Measurements from ENCODE around the gene NOP56. TPM values are rescaled to one million over a fixed set of nuclear protein-coding genes. Genes with fewer than 3 reads are reported as not detected.

NOP56 gene
- total and polyA plus RNA-seq, 12 donors, result 37.1 to 77.1 (median 50.8) TPM

DNA sequence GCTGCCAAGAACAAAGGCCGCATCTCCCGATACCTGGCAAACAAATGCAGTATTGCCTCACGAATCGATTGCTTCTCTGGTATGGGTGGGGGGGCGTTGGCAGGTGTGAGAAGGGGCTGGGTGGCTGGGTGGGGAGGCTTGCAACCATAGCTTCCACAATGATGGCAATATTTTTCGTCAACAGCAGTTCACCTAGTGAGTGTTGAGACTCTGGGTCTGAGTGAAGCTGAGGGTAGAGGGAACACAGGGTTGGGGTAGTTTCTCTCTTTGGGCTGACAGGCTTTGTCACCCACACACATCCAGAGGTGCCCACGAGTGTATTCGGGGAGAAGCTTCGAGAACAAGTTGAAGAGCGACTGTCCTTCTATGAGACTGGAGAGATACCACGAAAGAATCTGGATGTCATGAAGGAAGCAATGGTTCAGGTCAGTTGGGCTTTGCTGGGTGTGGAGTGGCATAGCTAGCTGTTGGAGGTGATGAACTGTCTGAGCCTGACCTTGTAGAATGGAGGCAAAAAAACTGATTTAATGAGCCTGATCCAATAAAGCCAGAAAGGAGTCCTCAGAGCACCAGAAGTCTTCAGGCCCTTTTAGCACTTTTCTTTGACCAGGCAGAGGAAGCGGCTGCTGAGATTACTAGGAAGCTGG lies 4.2 kb downstream of the NOP56 start:
- Histone ChIP-seq H3K4me3 (no peak overlapping the region), H3K4me1 (peaks cover 3 to 21% (median 19%) of the 10 kb centered on the region in 9 donors), H3K27me3 (no peaks in the 10 kb centered on the region), H3K9me3 (no peaks in the 10 kb centered on the region), H3K36me3 (peaks cover 12 to 81% (median 70%) of the 10 kb centered on the region in 9 donors), H3K27ac (no peak overlapping the region)
- DNase-seq (no peak), ATAC-seq (no peak)
- TF ChIP-seq, protein P1, sequence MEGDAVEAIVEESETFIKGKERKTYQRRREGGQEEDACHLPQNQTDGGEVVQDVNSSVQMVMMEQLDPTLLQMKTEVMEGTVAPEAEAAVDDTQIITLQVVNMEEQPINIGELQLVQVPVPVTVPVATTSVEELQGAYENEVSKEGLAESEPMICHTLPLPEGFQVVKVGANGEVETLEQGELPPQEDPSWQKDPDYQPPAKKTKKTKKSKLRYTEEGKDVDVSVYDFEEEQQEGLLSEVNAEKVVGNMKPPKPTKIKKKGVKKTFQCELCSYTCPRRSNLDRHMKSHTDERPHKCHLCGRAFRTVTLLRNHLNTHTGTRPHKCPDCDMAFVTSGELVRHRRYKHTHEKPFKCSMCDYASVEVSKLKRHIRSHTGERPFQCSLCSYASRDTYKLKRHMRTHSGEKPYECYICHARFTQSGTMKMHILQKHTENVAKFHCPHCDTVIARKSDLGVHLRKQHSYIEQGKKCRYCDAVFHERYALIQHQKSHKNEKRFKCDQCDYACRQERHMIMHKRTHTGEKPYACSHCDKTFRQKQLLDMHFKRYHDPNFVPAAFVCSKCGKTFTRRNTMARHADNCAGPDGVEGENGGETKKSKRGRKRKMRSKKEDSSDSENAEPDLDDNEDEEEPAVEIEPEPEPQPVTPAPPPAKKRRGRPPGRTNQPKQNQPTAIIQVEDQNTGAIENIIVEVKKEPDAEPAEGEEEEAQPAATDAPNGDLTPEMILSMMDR (IDR thresholded peaks at IDR 0.05), result no peak
- intact Hi-C loops (cut with DNase I), result no loop called here
- WGBS, 2 donors, result 89 to 93% methylated on average over 12 of the region's 12 CpGs

DNA sequence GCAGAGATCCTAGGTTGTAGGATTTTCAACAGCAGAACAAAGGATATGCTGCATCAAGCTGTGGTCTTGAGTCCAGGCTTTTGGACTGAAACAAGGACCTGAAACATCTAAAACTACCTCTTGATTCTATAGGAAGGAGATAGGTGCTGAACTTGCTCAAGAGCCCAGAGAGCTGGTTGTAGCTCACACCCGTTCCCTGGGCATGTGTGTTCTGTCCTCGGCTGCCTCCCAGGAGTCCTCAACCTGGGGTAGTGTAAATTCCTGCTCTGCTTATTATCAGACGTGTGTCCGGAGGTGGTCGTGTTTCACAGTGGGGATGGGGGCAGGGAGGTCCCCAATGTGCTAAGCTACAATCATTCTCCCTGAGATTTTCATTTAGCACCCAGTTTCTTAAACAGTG lies 4.8 kb downstream of the NOP56 start:
- Histone ChIP-seq H3K9me3 (no peaks in the 10 kb centered on the region), H3K27me3 (no peaks in the 10 kb centered on the region), H3K36me3 (peaks cover 12 to 88% (median 74%) of the 10 kb centered on the region in 9 donors), H3K4me3 (no peak overlapping the region), H3K4me1 (peaks cover 3 to 21% (median 17%) of the 10 kb centered on the region in 9 donors), H3K27ac (no peak overlapping the region)
- ATAC-seq (no peak), DNase-seq (no peak)
- intact Hi-C loops (cut with DNase I), result no loop called here
- TF ChIP-seq, protein P1 (IDR thresholded peaks at IDR 0.05), result no peak
- 59 to 67% methylated on average over 5 of the region's 5 CpGs for WGBS, 2 donors

DNA sequence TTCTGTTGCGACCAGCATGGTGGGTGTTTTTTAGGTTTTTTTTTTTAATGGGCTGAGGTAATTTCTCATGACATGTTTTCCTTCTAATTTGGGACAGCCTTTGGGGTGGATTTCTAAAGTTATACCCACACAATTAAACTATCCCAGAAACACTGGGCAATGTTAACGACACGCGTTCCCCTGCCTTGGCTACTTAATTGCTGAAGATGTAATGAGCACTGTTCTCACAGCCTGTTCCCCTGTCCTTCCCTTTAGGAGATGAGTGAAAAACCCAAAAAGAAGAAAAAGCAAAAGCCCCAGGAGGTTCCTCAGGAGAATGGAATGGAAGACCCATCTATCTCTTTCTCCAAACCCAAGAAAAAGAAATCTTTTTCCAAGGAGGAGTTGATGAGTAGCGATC lies 5.2 kb downstream of the NOP56 start:
- DNase-seq (no peak), ATAC-seq (no peak)
- TF ChIP-seq, protein P1 (IDR thresholded peaks at IDR 0.05), result no peak
- Histone ChIP-seq H3K27ac (no peak overlapping the region), H3K36me3 (peaks cover 12 to 92% (median 74%) of the 10 kb centered on the region in 9 donors), H3K27me3 (no peaks in the 10 kb centered on the region), H3K4me3 (no peak overlapping the region), H3K9me3 (no peaks in the 10 kb centered on the region), H3K4me1 (peaks cover 3 to 25% (median 17%) of the 10 kb centered on the region in 9 donors)
- intact Hi-C loops (cut with DNase I), result no loop called here
- 73 to 87% methylated on average over 5 of the region's 5 CpGs for WGBS, 2 donors

DNA sequence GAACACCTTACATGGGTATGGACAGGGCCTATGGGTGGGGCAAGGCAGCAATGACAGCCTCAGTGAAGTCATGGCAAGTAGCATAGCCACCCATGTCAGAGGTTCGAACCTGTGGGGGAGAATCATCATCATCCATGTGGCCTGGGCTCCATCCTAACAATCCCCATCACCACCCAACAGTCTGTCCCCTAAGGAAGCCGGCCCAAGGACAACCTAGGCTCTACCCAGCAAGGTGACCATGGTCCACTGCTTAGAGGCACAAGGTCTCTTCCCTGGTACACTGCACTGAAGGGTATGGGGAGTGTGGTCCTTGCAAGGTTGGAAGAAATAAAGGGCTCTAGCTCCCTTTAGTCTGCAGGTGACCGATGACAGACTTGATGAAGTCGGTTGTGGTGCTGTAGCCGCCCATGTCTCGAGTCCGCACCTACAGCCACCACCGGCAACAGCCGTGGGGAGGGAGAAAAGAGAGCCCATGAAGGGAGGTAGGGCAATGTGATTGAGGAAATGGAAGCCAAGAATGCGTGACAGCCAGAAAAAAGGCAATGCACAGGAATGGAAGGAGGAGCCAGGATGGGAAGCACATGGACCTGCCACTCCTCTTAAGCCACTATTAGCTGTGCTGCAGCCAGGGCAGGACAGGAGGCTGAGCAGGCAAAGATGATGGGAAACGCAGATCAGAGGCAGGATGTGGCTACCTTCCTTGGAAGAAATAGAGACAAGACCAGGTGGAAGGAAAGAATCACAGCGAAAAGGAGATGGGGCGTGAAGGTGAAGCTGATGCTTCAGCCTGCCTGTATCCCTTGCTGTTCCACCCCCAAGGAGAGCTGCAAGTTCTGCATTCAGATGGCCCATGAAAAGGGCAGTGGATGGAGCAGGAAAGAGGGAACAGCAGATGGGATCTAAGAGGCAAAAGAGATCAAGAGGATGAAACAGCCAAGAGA lies 6.3 kb downstream of the NOP56 start:
- Histone ChIP-seq H3K4me1 (peaks cover under 1 to 27% (median 19%) of the 10 kb centered on the region in 9 donors), H3K27me3 (no peaks in the 10 kb centered on the region), H3K27ac (no peak overlapping the region), H3K4me3 (no peak overlapping the region), H3K36me3 (peaks cover 12 to 96% (median 74%) of the 10 kb centered on the region in 9 donors), H3K9me3 (no peaks in the 10 kb centered on the region)
- WGBS, 2 donors, result 74 to 83% methylated on average over 13 of the region's 13 CpGs
- intact Hi-C loops (cut with DNase I), result no loop called here
- ATAC-seq (peak in 1 of 8 donors; percentile 14), DNase-seq (no peak)
- TF ChIP-seq, protein P1 (IDR thresholded peaks at IDR 0.05), result no peak

Measured in heart right ventricle (tissue), 16 donors.